ENCODE measurements around the gene FAM20C.

FAM20C gene

DNA sequence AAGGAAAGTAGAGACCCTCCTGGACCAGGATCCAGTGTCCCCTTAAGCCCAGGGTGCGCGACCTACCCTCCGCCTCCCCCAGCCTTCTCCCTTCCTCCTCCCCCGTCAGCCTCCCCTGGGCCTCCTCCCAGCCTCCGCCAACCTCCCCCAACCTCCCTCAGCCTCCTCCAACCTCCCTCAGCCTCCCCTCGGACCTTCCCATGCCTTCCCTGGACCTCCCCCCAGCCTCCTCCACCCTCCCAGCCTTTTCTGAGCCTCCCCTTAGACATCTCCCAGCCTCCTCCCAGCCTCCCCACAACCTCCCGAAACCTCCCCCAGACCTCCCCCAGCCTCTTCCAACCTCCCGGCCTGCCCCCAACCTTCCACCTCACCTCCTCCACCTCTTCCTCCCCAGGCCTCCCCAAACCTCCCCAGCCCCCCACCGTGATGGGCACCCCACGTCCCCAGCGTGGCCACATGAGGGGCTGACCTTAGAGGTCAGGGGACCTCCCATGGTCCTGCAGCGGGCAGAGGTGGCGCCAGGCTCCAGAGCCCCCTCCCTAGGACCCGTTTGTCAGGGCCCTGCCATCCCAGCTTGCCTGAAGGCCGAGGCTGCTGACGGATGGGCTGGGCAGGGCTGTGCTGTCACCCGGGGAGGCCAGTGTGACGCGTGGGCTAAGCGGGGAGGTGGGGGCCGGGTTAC lies 18.8 kb downstream of the FAM20C start:
- TF ChIP-seq, protein P1, sequence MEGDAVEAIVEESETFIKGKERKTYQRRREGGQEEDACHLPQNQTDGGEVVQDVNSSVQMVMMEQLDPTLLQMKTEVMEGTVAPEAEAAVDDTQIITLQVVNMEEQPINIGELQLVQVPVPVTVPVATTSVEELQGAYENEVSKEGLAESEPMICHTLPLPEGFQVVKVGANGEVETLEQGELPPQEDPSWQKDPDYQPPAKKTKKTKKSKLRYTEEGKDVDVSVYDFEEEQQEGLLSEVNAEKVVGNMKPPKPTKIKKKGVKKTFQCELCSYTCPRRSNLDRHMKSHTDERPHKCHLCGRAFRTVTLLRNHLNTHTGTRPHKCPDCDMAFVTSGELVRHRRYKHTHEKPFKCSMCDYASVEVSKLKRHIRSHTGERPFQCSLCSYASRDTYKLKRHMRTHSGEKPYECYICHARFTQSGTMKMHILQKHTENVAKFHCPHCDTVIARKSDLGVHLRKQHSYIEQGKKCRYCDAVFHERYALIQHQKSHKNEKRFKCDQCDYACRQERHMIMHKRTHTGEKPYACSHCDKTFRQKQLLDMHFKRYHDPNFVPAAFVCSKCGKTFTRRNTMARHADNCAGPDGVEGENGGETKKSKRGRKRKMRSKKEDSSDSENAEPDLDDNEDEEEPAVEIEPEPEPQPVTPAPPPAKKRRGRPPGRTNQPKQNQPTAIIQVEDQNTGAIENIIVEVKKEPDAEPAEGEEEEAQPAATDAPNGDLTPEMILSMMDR (IDR thresholded peaks at IDR 0.05; ENCODE audit: low read length, missing control alignments) = no peak
- no peak overlapping the region for H3K4me3 ChIP-seq (replicated peaks; ENCODE audit: low read depth, low read length)
- no peak for DNase-seq (ENCODE audit: low read depth)

DNA sequence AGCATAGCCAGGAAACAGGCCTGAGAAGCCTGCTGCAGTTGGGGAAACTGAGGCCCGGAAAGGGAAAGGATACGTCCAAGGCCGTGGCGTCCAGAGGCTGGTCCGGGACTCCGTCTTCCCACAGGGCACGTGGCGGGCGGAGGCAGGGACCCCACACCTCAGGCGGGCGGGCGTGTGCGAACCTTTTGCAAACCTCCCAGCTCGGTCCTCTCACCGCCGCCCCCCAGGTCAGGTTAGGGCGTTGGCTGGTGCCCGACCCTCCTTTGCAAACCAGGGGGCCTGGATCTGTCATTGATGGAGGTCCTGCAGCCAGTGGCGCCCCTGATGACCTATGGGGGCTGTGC lies 19.3 kb downstream of the FAM20C start:
- no peak overlapping the region for H3K4me3 ChIP-seq (replicated peaks; ENCODE audit: low read depth, low read length)
- TF ChIP-seq, protein P1 (IDR thresholded peaks at IDR 0.05; ENCODE audit: low read length, missing control alignments) = no peak
- DNase-seq (ENCODE audit: low read depth) = no peak

- H3K4me3 ChIP-seq (replicated peaks; ENCODE audit: low read depth, low read length) = no peak overlapping the region
- TF ChIP-seq, protein P1 (IDR thresholded peaks at IDR 0.05; ENCODE audit: low read length, missing control alignments) = no peak
- DNase-seq (ENCODE audit: low read depth) = no peak
Measured at GRCh38 chr7:212754-213153, 20.4 kb downstream of the FAM20C start.

- TF ChIP-seq, protein P1 (IDR thresholded peaks at IDR 0.05; ENCODE audit: low read length, missing control alignments) = no peak
- DNase-seq (ENCODE audit: low read depth) = no peak
- no peak overlapping the region for H3K4me3 ChIP-seq (replicated peaks; ENCODE audit: low read depth, low read length)
Measured at GRCh38 chr7:213324-213993, 21.1 kb downstream of the FAM20C start.

DNA sequence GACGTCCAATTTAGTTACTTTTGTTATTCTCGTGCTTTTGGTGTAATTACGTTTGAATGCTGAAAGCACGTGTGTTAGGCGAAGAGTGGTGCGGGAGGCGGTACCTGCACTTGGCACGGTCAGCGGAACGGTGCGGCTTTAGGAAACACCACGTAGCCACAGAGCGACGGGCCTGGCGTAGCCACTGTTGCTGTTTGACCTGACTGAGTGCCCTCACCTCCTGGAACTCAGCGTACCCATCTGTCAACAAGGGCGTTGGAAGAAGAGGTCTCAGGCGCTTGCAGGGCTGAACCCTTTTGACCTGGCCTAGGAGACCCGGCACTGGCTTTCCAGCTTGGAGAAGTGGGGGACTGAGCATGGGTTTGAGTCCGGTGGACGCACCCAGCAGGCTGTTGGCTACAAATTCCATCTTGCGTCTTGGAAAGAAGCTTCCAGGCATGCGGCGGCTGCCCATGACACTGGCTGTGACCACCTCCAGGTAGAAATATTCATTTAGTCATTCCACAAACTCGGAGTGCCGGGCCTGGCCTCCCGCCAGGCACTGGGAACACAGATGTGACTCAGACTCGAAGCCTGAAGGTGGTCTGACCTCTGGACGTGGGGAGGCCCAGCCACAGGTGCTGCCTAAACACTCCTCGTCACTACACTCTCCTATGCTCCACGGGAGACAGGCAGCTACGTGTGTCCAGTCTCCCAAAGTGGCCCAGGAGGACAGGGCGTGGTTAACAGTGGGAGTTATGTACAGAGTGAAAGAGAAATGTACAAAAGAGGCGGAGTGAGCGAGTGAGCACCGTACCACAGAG lies 22.2 kb downstream of the FAM20C start:
- H3K4me3 ChIP-seq (replicated peaks; ENCODE audit: low read depth, low read length) = no peak overlapping the region
- DNase-seq (ENCODE audit: low read depth) = peak; percentile 39
- TF ChIP-seq, protein P1 (IDR thresholded peaks at IDR 0.05; ENCODE audit: low read length, missing control alignments) = no peak

- TF ChIP-seq, protein P1 (IDR thresholded peaks at IDR 0.05; ENCODE audit: low read length, missing control alignments) = no peak
Measured at GRCh38 chr7:216360-217300, 24.3 kb downstream of the FAM20C start.

More at GRCh38 chr7:216360-217300, 24.3 kb downstream of the FAM20C start:
- H3K4me3 ChIP-seq (replicated peaks; ENCODE audit: low read depth, low read length) = no peak overlapping the region
- no peak for DNase-seq (ENCODE audit: low read depth)

Measured in fibroblast of pulmonary artery (primary cell).